Activated B cell treated with CpG ODN at 0.5 μM for 24 hours (primary cell): Measurements from ENCODE around the gene SEC31B. TPM values are rescaled to one million over a fixed set of nuclear protein-coding genes. Genes with fewer than 3 reads are reported as not detected.

Experiments used
- ATAC-seq: fragments of 200-7000 bp; cut with Tn5 transposase; one replicate; pipeline ENCODE4 v1.10.0; 2021; ENCODE audit warnings: low read depth, mild to moderate bottlenecking, moderate library complexity
- CTCF ChIA-PET: fragments of 350-600 bp; sonication (Branson Sonifier 250); formaldehyde crosslinking; loops from one replicate; lab custom pipeline; 2021; ENCODE audit warnings: antibody characterized with exemption; lab: Charles Lee
- POLR2A ChIA-PET: fragments of 350-600 bp; sonication (Branson Sonifier 250); formaldehyde crosslinking; loops from one replicate; lab custom pipeline; 2021; ENCODE audit warnings: antibody characterized with exemption; lab: Charles Lee
- DNase-seq: peaks from one replicate; pipeline ENCODE4 v3.0.0; 2022
- H3K27ac Mint-ChIP-seq: one replicate; pipeline ENCODE4 v1.8.0; 2020; ENCODE audit warnings: mixed read lengths
- H3K27me3 Mint-ChIP-seq: one replicate; pipeline ENCODE4 v1.8.0; 2021; ENCODE audit warnings: mixed read lengths
- H3K36me3 Mint-ChIP-seq: one replicate; pipeline ENCODE4 v1.8.0; 2021; ENCODE audit warnings: low read depth, mixed read lengths
- H3K4me1 Mint-ChIP-seq: one replicate; pipeline ENCODE4 v1.8.0; 2021; ENCODE audit warnings: mixed read lengths
- H3K4me3 Mint-ChIP-seq: one replicate; pipeline ENCODE4 v1.8.0; 2020; ENCODE audit warnings: mild to moderate bottlenecking, mixed read lengths
- H3K9me3 Mint-ChIP-seq: one replicate; pipeline ENCODE4 v1.8.0; 2020; ENCODE audit warnings: mixed read lengths
- CTCF ChIP-seq: fragments of 200-600 bp; IDR thresholded peaks from one replicate; pipeline ENCODE4 v1.8.0; 2022; ENCODE audit warnings: antibody characterized with exemption, mild to moderate bottlenecking
- intact Hi-C: fragments of 100-400 bp; cut with micrococcal nuclease; formaldehyde crosslinking; loops from one replicate; pipeline ENCODE4 v1.15.1; 2024
- total RNA-seq: library from RNA; stranded (reverse); gene quantifications from 2 replicates; pipeline ENCODE4 v1.2.3, GENCODE V29; 2022

Gene SEC31B
- total RNA-seq, 1 donor from 2014 or later: 21.6 TPM

GRCh38 chr10:100482834-100483185 is 36.9 kb downstream of the SEC31B start:
- Mint-ChIP-seq H3K27me3 (peaks cover 30% of the 10 kb centered on the region), H3K36me3 (peaks cover 7% of the 10 kb centered on the region), H3K4me1 (peaks cover 9% of the 10 kb centered on the region), H3K27ac (no peak overlapping the region), H3K9me3 (peaks cover 2% of the 10 kb centered on the region), H3K4me3 (peak overlapping the region; percentile 87)
- CTCF ChIA-PET: interaction anchor here (1.1 to 2.1 kb wide), 5 partner anchors 12 to 37 kb away, joined by 3 to 9 read pairs (median 5); no protein-coding TSS in a partner anchor
- intact Hi-C loops: loop anchor here (2.0 kb wide), 1 partner anchor 196 kb away; the partner anchor contains the start of gene BLOC1S2
- ATAC-seq: no peak
- TF ChIP-seq CTCF: no peak
- POLR2A ChIA-PET: interaction anchor here (0.8 to 1.4 kb wide), 2 partner anchors 52 to 136 kb away, joined by 3 to 5 read pairs; no protein-coding TSS in a partner anchor
- no peak for DNase-seq

- peak; percentile 48 for DNase-seq
- POLR2A ChIA-PET: interaction anchor here (0.8 to 1.4 kb wide), 2 partner anchors 52 to 136 kb away, joined by 3 to 5 read pairs; no protein-coding TSS in a partner anchor
Measured at GRCh38 chr10:100482181-100482833, 37.4 kb downstream of the SEC31B start.

GRCh38 chr10:100481462-100482081 is 38.1 kb downstream of the SEC31B start:
- H3K4me1 Mint-ChIP-seq: peaks cover 9% of the 10 kb centered on the region
- ATAC-seq (peak; percentile 99), DNase-seq (peak; percentile 89)
- intact Hi-C loops: loop anchor here (1.0 to 2.0 kb wide), 3 partner anchors 54 to 195 kb away; partner anchors contain the start of genes BLOC1S2, HIF1AN and SCD
- H3K36me3 Mint-ChIP-seq: peaks cover 2% of the 10 kb centered on the region
- no peak for TF ChIP-seq CTCF
- H3K27ac Mint-ChIP-seq: no peak overlapping the region
- H3K27me3 Mint-ChIP-seq: peaks cover 30% of the 10 kb centered on the region
- peak overlapping the region; percentile 87 for H3K4me3 Mint-ChIP-seq
- POLR2A ChIA-PET: interaction anchor here (1.4 kb wide), 1 partner anchor 135 kb away, joined by 3 read pairs; no protein-coding TSS in a partner anchor
- peaks cover 2% of the 10 kb centered on the region for H3K9me3 Mint-ChIP-seq
- CTCF ChIA-PET: interaction anchor here (1.2 to 2.1 kb wide), 4 partner anchors 8 to 37 kb away, joined by 3 to 9 read pairs (median 6); no protein-coding TSS in a partner anchor

More at GRCh38 chr10:100482181-100482833, 37.4 kb downstream of the SEC31B start:
- Mint-ChIP-seq H3K4me1 (peaks cover 9% of the 10 kb centered on the region), H3K9me3 (peaks cover 2% of the 10 kb centered on the region), H3K27me3 (peaks cover 30% of the 10 kb centered on the region), H3K27ac (no peak overlapping the region), H3K36me3 (peaks cover 7% of the 10 kb centered on the region), H3K4me3 (peak overlapping the region; percentile 87)
- peak; percentile 22 for ATAC-seq
- peak; percentile 69 for TF ChIP-seq CTCF
- intact Hi-C loops: loop anchor here (2.0 kb wide), 1 partner anchor 196 kb away; the partner anchor contains the start of gene BLOC1S2
- CTCF ChIA-PET: interaction anchor here (1.1 to 2.1 kb wide), 5 partner anchors 8 to 38 kb away, joined by 3 to 9 read pairs (median 5); no protein-coding TSS in a partner anchor

- Mint-ChIP-seq H3K4me1 (peaks cover 9% of the 10 kb centered on the region), H3K4me3 (no peak overlapping the region), H3K9me3 (peaks cover 2% of the 10 kb centered on the region), H3K27ac (no peak overlapping the region), H3K27me3 (peaks cover 30% of the 10 kb centered on the region), H3K36me3 (peaks cover 2% of the 10 kb centered on the region)
- no peak for TF ChIP-seq CTCF
- DNase-seq (no peak), ATAC-seq (no peak)
- intact Hi-C loops: loop anchor here (2.0 kb wide), 1 partner anchor 133 kb away; the partner anchor contains the start of gene SCD
- ChIA-PET POLR2A (no interaction called here), CTCF (no interaction called here)
Measured at GRCh38 chr10:100480002-100480401, 39.7 kb downstream of the SEC31B start.

- intact Hi-C loops: no loop called here
- peaks cover 30% of the 10 kb centered on the region for H3K27me3 Mint-ChIP-seq
- H3K4me3 Mint-ChIP-seq: no peak overlapping the region
- H3K27ac Mint-ChIP-seq: no peak overlapping the region
- DNase-seq: no peak
- no peak for ATAC-seq
- ChIA-PET CTCF (no interaction called here), POLR2A (no interaction called here)
- H3K4me1 Mint-ChIP-seq: peaks cover 9% of the 10 kb centered on the region
- H3K36me3 Mint-ChIP-seq: peaks cover 2% of the 10 kb centered on the region
- TF ChIP-seq CTCF: no peak
- H3K9me3 Mint-ChIP-seq: peaks cover 2% of the 10 kb centered on the region
Measured at GRCh38 chr10:100479037-100479436, 40.6 kb downstream of the SEC31B start.
